GM12878 (cell line): Measurements from ENCODE around the gene CACNG4. TPM values are rescaled to one million over a fixed set of nuclear protein-coding genes. Genes with fewer than 3 reads are reported as not detected.

Source experiments
- ATAC-seq: fragments of 200-7000 bp; cut with Tn5 transposase; 3 replicates; pipeline ENCODE4 v1.9.1; 2020; ENCODE audit warnings: mild to moderate bottlenecking, moderate library complexity
- BruUV-seq: library from RNA; stranded (reverse); fragments of 400-500 nt; replicated peaks from 2 replicates; lab custom pipeline; 2021; lab: Mats Ljungman, UMichigan
- CTCF ChIA-PET: fragments of 300-600 bp; sonication (Branson Sonifier 250); formaldehyde crosslinking; extraction: SDS; loops from one replicate; lab custom pipeline; 2021; ENCODE audit warnings: inconsistent platforms; lab: Yijun Ruan, JAX
- POLR2A ChIA-PET: fragments of 350-600 bp; formaldehyde crosslinking; extraction: SDS; loops from one replicate; lab custom pipeline; 2021; ENCODE audit warnings: inconsistent platforms; lab: Charles Lee
- RAD21 ChIA-PET: fragments of 300-600 bp; sonication (Branson Sonifier 250); formaldehyde crosslinking; loops from one replicate; lab custom pipeline; 2023; ENCODE audit warnings: antibody characterized with exemption; ENCODE audit not compliant: unreplicated experiment; lab: Charles Lee
- SMC1A ChIA-PET: fragments of 300-600 bp; sonication (Branson Sonifier 250); formaldehyde crosslinking; loops from one replicate; lab custom pipeline; 2023; ENCODE audit not compliant: unreplicated experiment, uncharacterized antibody; lab: Charles Lee
- DNase-seq: peaks from one replicate; pipeline ENCODE4 v3.0.0-alpha.2; 2011; ENCODE audit warnings: low read depth, low spot score
- FAIRE-seq: peaks from 3 replicates; lab custom pipeline; 2011; peaks lifted over from hg19 to GRCh38; lab: Jason Lieb, UNC
- H2AFZ ChIP-seq: 2 replicates; pipeline ENCODE4 v1.6.0; 2011; ENCODE audit warnings: low read depth, low read length, control low read depth; ENCODE audit not compliant: control insufficient read depth
- H3K27ac ChIP-seq: 2 replicates; pipeline ENCODE4 v1.5.1; 2011; ENCODE audit warnings: control low read depth; ENCODE audit not compliant: control insufficient read depth, insufficient read depth
- H3K27me3 ChIP-seq, 2 experiments: replicated peaks in 1 of 2; 2 replicates each; pipeline versions ENCODE4 v1.6.0 to v1.6.1; 2011; ENCODE audit warnings: low read length in 1 of 2; ENCODE audit not compliant: control insufficient read depth in 2 of 2, insufficient read depth in 2 of 2
- H3K36me3 ChIP-seq, 2 experiments: 2 replicates each; pipeline ENCODE4 v1.5.1; 2011; ENCODE audit warnings: low read length in 1 of 2; ENCODE audit not compliant: control insufficient read depth in 2 of 2, insufficient read depth in 2 of 2
- H3K4me1 ChIP-seq: 2 replicates; pipeline ENCODE4 v1.6.1; 2011; ENCODE audit warnings: mild to moderate bottlenecking, low read length, moderate library complexity, mixed read lengths; ENCODE audit not compliant: control insufficient read depth, insufficient read depth
- H3K4me2 ChIP-seq: 2 replicates; pipeline ENCODE4 v1.6.0; 2011; ENCODE audit warnings: control low read depth; ENCODE audit not compliant: control insufficient read depth, insufficient read depth
- H3K4me3 ChIP-seq: fragments of 200-600 bp; sonication (generic); 2 replicates; pipeline ENCODE4 v1.5.1; 2016
- H3K79me2 ChIP-seq: 2 replicates; pipeline ENCODE4 v1.6.0; 2011; ENCODE audit warnings: low read length; ENCODE audit not compliant: control insufficient read depth, insufficient read depth
- H3K9ac ChIP-seq: 2 replicates; pipeline ENCODE4 v1.8.0; 2011; ENCODE audit warnings: low read length, control low read depth, mixed read lengths; ENCODE audit not compliant: control insufficient read depth, insufficient read depth
- H3K9me3 ChIP-seq: replicated peaks from 3 replicates; pipeline ENCODE4 v1.5.1; 2011; ENCODE audit warnings: mild to moderate bottlenecking, low read length; ENCODE audit not compliant: control insufficient read depth, insufficient read depth
- H4K20me1 ChIP-seq: 2 replicates; pipeline ENCODE4 v1.6.0; 2011; ENCODE audit not compliant: control insufficient read depth, insufficient read depth
- ATF2 ChIP-seq: IDR thresholded peaks from 2 replicates; pipeline ENCODE4 v1.6.1; 2012; ENCODE audit warnings: low read length, inconsistent platforms
- ATF7 ChIP-seq: fragments of 450-650 bp; IDR thresholded peaks from 2 replicates; pipeline ENCODE4 v1.6.1; 2016; ENCODE audit warnings: low read depth, mild to moderate bottlenecking
- BRCA1 ChIP-seq: IDR thresholded peaks from 2 replicates; pipeline ENCODE4 v1.6.1; 2011; ENCODE audit warnings: low read depth, low read length, improper control_type of control experiment
- E2F8 ChIP-seq: fragments of 450-650 bp; IDR thresholded peaks from 2 replicates; pipeline ENCODE4 v1.6.1; 2018; ENCODE audit warnings: mild to moderate bottlenecking, low read depth, moderate library complexity; ENCODE audit not compliant: partially characterized antibody
- FOS ChIP-seq: IDR thresholded peaks from 3 replicates; pipeline ENCODE4 v1.6.1; 2011; ENCODE audit warnings: borderline replicate concordance; ENCODE audit not compliant: insufficient read length; ENCODE audit errors: extremely low read depth
- KLF5 ChIP-seq: fragments of 450-650 bp; IDR thresholded peaks from 2 replicates; pipeline ENCODE4 v1.6.1; 2014; ENCODE audit warnings: mild to moderate bottlenecking; ENCODE audit not compliant: partially characterized antibody
- LARP7 ChIP-seq: fragments of 450-650 bp; IDR thresholded peaks from 2 replicates; pipeline ENCODE4 v1.6.1; 2017; ENCODE audit warnings: mild to moderate bottlenecking
- POU2F2 ChIP-seq: IDR thresholded peaks from 3 replicates; pipeline ENCODE4 v1.6.1; 2011; ENCODE audit warnings: low read depth, mild to moderate bottlenecking, low read length, borderline replicate concordance
- SREBF2 ChIP-seq: IDR thresholded peaks from 2 replicates; pipeline ENCODE4 v1.6.1; 2012; ENCODE audit warnings: mild to moderate bottlenecking, low read length
- TCF7 ChIP-seq: IDR thresholded peaks from 2 replicates; pipeline ENCODE4 v1.6.1; 2014; ENCODE audit warnings: antibody characterized with exemption, borderline replicate concordance
- ZBTB40 ChIP-seq: fragments of 450-650 bp; IDR thresholded peaks from 2 replicates; pipeline ENCODE4 v1.6.1; 2016; ENCODE audit warnings: mild to moderate bottlenecking, moderate library complexity, borderline replicate concordance
- ZNF207 ChIP-seq: fragments of 450-650 bp; IDR thresholded peaks from 2 replicates; pipeline ENCODE4 v1.6.1; 2014; ENCODE audit warnings: antibody characterized with exemption, mild to moderate bottlenecking, borderline replicate concordance
- ZSCAN29 ChIP-seq: fragments of 450-650 bp; IDR thresholded peaks from 2 replicates; pipeline ENCODE4 v1.6.1; 2017; ENCODE audit warnings: mild to moderate bottlenecking, moderate library complexity
- WGBS: methylation state at CpG from one replicate; pipeline ENCODE4 v1.1.6; 2016; ENCODE audit warnings: low lambda C conversion rate; ENCODE audit not compliant: insufficient replicate concordance, insufficient coverage; ENCODE audit errors: missing lambda C conversion rate; 5-methylcytosine and 5-hydroxymethylcytosine counted together
- in situ Hi-C: fragments of 300-500 bp; cut with MboI; formaldehyde crosslinking; loops from 9 replicates; pipeline ENCODE4 v1.14.3; 2018; ENCODE audit warnings: mixed read lengths
- intact Hi-C: fragments of 100-400 bp; cut with micrococcal nuclease; formaldehyde crosslinking; loops from one replicate; pipeline ENCODE4 v1.14.2; 2022; ENCODE audit not compliant: unreplicated experiment
- polyA plus RNA-seq, 11 experiments: library from polyadenylated mRNA; depleted of rRNA in 4 of 11; unstranded in 6 of 11; stranded (reverse) in 5 of 11; fragments of >200 nt; fragmentation: Nextera tagmentation in 4 of 11; fragmentation: Illumina TruSeq in 1 of 11; extraction: Ambion mirVana in 4 of 11; extraction: Trizol in 1 of 11; gene quantifications; 1 replicate in 1 of 11; 2 replicates in 10 of 11; pipeline versions ENCODE4 v1.2.1 to v1.2.3, GENCODE V29; 2011 to 2016; ENCODE audit warnings: inconsistent platforms in 2 of 11, missing spikeins in 2 of 11, low read depth in 1 of 11
- total RNA-seq, 4 experiments: library from RNA; depleted of rRNA in 3 of 4; stranded (reverse); fragments of >200 nt in 3 of 4; fragmentation: Illumina TruSeq in 1 of 4; extraction: Trizol in 1 of 4; gene quantifications; 2 replicates each; pipeline versions ENCODE4 v1.2.1 to v1.2.3, GENCODE V29; 2013 to 2021

CACNG4 gene
- total and polyA plus RNA-seq, 10 of the 15 experiments (the other 5 are each of a cell fraction or from before 2014, with no cell fraction given): 0.08 TPM; not detected in 8

GRCh38 chr17:66966298-66966697 lies 1.8 kb downstream of the CACNG4 start:
- DNase-seq: no peak
- 2% methylated on average over 11 of the region's 11 CpGs for WGBS
- no TSS peak for BruUV-seq
- POLR2A ChIA-PET: no interaction called here
- Histone ChIP-seq H3K27me3 (peaks cover 19 to 21% of the 10 kb centered on the region in 2 experiments), H3K36me3 (no peaks in the 10 kb centered on the region), H2AFZ (no peak overlapping the region), H3K79me2 (no peaks in the 10 kb centered on the region), H3K4me3 (no peak overlapping the region), H3K27ac (no peak overlapping the region), H3K4me1 (peaks cover 4% of the 10 kb centered on the region; the same call in 1 of the 2 replicates), H3K4me2 (no peak overlapping the region), H3K9me3 (no peaks in the 10 kb centered on the region)
- intact Hi-C loops: no loop called here
- CTCF ChIA-PET: no interaction called here
- RAD21 ChIA-PET: no interaction called here
- no peak for ATAC-seq
- TF ChIP-seq LARP7: no peak
- TF ChIP-seq BRCA1: no peak
- TF ChIP-seq ZSCAN29: no peak
- no peak for TF ChIP-seq E2F8
- no peak for TF ChIP-seq ATF7
- no peak for TF ChIP-seq POU2F2
- TF ChIP-seq TCF7: no peak
- no peak for TF ChIP-seq SREBF2
- no peak for TF ChIP-seq FOS
- no peak for TF ChIP-seq ZNF207
- TF ChIP-seq ZBTB40: no peak
- TF ChIP-seq KLF5: no peak
- no peak for TF ChIP-seq ATF2
- TF ChIP-seq, all 136 proteins: peak for 0
- in situ Hi-C loops: no loop called here
- FAIRE-seq: no peak
- Histone ChIP-seq H4K20me1 (peaks cover 3% of the 10 kb centered on the region; the same call in 1 of the 2 replicates), H3K9ac (no peak overlapping the region)
- SMC1A ChIA-PET: no interaction called here
